OCI-LY7 (cell line): Measurements from ENCODE around the gene CAMK2N1.

ENCODE experiments used
- EZH2phosphoT487 ChIP-seq: fragments of 200-600 bp; sonication (generic); IDR thresholded peaks from 2 replicates; pipeline ENCODE4 v1.6.1; 2018; ENCODE audit warnings: low read depth, borderline replicate concordance, mild to moderate bottlenecking, mixed run types, antibody characterized with exemption, low read length, moderate library complexity, mixed read lengths
- TF ChIP-seq, protein P1 (sequence below): fragments of 200-600 bp; sonication (generic); conservative IDR thresholded peaks from 2 replicates; pipeline ENCODE4 v1.5.1; 2014; ENCODE audit warnings: mild to moderate bottlenecking, antibody characterized with exemption, low read length, moderate library complexity, mixed read lengths

GRCh38 chr1:20470194-20470593 is 15.8 kb downstream of the CAMK2N1 start:
- TF ChIP-seq, protein P1, sequence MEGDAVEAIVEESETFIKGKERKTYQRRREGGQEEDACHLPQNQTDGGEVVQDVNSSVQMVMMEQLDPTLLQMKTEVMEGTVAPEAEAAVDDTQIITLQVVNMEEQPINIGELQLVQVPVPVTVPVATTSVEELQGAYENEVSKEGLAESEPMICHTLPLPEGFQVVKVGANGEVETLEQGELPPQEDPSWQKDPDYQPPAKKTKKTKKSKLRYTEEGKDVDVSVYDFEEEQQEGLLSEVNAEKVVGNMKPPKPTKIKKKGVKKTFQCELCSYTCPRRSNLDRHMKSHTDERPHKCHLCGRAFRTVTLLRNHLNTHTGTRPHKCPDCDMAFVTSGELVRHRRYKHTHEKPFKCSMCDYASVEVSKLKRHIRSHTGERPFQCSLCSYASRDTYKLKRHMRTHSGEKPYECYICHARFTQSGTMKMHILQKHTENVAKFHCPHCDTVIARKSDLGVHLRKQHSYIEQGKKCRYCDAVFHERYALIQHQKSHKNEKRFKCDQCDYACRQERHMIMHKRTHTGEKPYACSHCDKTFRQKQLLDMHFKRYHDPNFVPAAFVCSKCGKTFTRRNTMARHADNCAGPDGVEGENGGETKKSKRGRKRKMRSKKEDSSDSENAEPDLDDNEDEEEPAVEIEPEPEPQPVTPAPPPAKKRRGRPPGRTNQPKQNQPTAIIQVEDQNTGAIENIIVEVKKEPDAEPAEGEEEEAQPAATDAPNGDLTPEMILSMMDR = no peak
- TF ChIP-seq EZH2phosphoT487 = no peak
